ENCODE data around the gene RNF146.

DNA sequence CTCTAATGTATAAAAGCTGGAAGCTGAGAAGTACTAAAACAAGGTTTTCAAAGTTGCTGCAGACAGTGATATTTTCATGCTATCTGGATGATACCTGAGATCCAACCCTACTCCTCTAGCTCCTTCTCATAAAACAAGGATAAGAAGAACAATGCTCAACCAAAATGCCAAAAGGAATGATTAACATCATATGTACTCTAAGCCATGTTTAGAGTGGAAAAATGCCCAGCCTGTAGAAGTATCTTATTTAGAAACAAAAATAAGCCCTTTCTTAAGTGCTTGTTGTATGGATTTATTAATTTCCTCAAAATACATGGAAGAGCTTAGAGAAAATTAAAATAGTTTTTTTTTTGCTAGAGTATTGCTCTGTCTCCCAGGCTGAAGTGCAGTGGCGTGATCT lies 53.0 kb downstream of the RNF146 start:
- TF ChIP-seq, protein P1, sequence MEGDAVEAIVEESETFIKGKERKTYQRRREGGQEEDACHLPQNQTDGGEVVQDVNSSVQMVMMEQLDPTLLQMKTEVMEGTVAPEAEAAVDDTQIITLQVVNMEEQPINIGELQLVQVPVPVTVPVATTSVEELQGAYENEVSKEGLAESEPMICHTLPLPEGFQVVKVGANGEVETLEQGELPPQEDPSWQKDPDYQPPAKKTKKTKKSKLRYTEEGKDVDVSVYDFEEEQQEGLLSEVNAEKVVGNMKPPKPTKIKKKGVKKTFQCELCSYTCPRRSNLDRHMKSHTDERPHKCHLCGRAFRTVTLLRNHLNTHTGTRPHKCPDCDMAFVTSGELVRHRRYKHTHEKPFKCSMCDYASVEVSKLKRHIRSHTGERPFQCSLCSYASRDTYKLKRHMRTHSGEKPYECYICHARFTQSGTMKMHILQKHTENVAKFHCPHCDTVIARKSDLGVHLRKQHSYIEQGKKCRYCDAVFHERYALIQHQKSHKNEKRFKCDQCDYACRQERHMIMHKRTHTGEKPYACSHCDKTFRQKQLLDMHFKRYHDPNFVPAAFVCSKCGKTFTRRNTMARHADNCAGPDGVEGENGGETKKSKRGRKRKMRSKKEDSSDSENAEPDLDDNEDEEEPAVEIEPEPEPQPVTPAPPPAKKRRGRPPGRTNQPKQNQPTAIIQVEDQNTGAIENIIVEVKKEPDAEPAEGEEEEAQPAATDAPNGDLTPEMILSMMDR (IDR thresholded peaks at IDR 0.05) = no peak
- no peak for TF ChIP-seq POLR2A (IDR thresholded peaks at IDR 0.05)
